Ramos (cell line): ENCODE data around the gene AOC2.
"Not testable (repeated sequence)": the region's sequence is repeated elsewhere in the genome, so short reads cannot be mapped to it uniquely, and the experiment has no call there.

ENCODE experiments used
- in situ Hi-C: fragments of 300-500 bp; cut with MboI; formaldehyde crosslinking; loops from one replicate; pipeline ENCODE4 v1.14.3; 2022; ENCODE audit warnings: low sequenced_read_pairs; ENCODE audit not compliant: unreplicated experiment

Gene AOC2

GRCh38 chr17:42851371-42852240 lies 7.2 kb downstream of the AOC2 start:
- in situ Hi-C loops = not testable (repeated sequence)

- in situ Hi-C loops = no loop called here
Measured at GRCh38 chr17:42852351-42852750, 8.0 kb downstream of the AOC2 start.

DNA sequence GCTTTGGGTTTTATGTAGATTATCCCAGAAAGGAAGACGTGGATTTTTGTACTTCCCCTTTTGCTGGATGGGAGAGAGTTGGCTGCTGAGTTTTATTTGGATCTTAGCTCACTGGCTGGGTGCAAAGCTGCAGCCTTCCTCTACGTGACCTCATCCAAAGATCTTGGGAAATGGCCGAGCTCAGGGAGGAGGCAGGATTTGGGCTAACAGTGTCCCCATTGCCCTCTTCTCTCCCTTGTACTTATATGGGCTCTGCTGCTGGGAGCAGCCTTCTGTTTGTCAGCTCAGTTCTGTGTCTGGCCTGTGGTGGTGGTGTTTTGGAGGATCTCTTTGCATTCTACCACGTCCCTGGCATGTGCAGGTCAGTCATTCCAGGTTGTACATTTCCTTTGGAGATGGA lies 8.6 kb downstream of the AOC2 start:
- in situ Hi-C loops = no loop called here

DNA sequence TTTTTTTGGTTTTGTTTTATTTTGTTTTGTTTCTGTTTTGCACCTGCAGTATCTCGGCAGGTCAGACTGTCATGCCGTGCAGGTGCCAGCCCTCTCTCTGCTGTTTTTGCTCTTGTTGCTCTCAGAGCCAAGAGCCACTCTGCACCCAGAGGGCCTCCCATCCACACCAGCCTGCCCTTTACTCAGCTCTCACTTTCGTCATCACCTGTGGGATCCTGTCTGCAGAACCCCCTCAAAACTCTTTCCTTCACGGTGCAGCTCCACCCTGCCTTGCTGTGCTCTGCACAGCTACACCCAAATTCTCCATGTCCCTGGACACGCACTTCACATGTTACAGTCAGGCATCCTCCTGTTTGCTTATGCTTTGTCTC lies 9.2 kb downstream of the AOC2 start:
- in situ Hi-C loops = no loop called here

DNA sequence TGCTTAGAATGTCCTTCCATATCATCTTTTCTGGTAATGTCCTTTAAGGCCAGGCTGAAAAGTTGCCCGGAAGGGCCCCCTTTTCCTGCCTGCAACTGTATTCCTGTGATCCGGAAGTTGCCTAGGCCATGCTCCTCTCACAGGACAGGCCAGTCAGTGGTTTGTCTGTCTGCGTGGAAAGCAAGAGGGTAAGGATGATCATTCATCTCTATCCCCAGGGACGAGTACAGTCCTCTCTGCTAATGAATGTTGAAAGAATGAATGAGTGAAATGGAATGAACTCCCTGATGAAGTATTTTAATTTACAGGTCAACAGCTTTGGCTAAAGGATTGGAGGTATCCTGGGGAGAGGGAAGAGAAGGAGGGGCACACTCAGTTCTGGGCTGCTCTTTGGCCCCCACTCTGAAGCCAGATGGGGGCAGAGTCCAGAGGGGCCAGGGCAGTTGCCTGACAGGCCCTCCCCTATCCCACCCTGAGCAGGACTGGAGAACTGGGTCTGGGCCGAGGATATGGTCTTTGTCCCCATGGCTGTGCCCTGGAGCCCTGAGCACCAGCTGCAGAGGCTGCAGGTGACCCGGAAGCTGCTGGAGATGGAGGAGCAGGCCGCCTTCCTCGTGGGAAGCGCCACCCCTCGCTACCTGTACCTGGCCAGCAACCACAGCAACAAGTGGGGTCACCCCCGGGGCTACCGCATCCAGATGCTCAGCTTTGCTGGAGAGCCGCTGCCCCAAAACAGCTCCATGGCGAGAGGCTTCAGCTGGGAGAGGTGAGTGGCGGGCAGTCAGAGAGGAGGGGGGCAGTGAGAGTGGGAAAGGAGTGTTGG lies 9.8 kb downstream of the AOC2 start:
- in situ Hi-C loops = no loop called here

DNA sequence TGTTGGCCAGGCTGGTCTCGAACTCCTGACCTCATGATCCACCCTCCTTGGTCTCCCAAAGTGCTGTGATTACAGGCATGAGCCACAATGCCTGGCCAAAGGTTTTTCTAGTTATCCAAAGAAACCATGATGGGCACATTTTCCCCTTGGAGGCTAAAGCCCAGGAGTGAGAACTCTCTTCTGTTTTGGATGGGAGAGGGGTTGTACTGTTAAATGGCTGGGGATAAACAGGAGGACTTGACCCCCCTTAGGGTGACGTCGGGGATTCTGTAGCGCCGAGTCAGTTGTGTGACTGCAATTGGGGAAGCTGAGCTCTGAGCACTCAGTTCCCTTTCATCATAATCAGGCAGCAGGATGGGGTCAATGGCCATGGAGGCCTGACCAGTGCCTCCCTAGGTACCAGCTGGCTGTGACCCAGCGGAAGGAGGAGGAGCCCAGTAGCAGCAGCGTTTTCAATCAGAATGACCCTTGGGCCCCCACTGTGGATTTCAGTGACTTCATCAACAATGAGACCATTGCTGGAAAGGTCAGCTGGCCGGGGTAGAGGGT lies 10.7 kb downstream of the AOC2 start:
- in situ Hi-C loops = no loop called here

GRCh38 chr17:42856093-42856492 lies 11.7 kb downstream of the AOC2 start:
- in situ Hi-C loops = not testable (repeated sequence)

DNA sequence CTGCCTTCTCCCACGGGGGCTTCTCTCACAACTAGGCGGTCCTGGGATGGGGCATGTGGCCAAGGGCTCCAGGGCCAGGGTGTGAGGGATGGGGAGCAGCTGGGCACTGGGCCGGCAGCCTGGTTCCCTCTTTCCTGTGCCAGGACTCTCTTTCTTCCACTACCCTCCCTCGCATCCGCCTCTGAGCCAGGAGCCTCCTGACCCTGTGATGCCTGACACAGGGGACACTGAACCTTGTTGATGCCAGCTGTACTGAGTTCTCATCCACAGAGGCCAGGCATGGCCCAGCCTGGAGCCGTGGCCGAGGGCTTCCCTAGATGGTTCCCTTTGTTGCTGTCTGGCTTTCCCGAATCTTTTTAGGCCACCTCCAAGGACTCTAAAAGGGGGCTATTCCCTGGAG lies 12.1 kb downstream of the AOC2 start:
- in situ Hi-C loops = not testable (repeated sequence)

DNA sequence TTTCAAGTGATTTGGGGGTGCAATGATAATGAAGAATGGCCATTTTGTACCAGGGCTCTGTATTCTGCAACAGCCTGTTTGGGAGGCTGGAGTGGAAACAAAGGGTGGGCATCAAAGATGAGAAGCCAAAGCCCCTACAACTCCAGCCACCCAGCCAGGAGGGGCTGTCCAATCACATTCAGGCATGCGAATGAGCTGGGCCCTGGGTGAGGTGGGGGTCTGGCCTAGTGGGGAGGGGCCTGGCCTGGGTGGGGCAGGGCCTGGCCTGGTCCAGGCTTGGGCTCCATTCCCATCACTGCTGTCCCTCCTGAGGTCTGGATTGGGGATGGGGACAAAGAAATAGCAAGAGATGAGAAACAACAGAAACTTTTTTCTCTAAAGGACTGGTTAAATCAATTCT lies 13.0 kb downstream of the AOC2 start:
- in situ Hi-C loops = no loop called here

- in situ Hi-C loops = no loop called here
Measured at GRCh38 chr17:42865638-42866094, 21.3 kb downstream of the AOC2 start.

- in situ Hi-C loops = no loop called here
Measured at GRCh38 chr17:42866216-42866615, 21.8 kb downstream of the AOC2 start.

DNA sequence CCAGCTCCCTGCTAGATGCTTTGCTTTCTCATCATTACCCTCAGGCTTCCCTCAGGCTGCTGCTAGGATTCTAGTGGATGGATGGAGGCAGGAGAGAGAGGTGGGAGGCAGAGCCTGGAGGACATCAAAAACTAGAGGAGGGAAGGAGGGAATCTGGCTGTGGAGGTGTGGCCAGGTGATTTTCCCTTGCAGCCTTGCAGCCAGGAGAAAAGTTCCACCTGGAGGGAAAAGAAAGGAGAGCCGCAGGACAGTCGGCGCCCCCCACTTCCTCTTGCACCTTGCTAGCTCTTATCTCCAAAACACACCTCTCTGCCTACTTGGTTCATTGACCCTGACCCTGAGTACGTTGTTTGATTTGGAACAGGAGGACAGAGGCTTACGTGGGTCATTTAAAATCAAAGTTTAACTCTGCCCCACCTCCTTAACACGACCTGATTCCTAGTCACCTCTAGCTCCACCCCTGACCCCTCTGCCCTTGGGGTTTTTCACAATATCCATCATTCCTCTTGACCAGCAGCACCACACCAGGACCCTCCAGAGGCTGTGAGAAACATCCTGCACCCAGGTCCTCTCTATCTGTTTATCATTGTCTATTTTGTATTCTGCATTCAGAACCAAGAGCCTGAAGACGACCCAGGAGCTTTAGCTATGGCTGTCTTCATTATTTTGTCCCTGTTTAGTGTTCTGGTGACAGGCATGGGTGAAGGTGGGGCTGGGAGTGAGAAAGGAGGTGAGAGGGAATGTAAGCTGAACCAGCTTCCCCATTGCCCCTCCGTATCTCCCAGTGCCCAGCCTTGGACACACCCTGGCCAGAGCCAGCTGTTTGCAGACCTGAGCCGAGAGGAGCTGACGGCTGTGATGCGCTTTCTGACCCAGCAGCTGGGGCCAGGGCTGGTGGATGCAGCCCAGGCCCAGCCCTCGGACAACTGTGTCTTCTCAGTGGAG lies 22.5 kb downstream of the AOC2 start:
- in situ Hi-C loops = no loop called here

DNA sequence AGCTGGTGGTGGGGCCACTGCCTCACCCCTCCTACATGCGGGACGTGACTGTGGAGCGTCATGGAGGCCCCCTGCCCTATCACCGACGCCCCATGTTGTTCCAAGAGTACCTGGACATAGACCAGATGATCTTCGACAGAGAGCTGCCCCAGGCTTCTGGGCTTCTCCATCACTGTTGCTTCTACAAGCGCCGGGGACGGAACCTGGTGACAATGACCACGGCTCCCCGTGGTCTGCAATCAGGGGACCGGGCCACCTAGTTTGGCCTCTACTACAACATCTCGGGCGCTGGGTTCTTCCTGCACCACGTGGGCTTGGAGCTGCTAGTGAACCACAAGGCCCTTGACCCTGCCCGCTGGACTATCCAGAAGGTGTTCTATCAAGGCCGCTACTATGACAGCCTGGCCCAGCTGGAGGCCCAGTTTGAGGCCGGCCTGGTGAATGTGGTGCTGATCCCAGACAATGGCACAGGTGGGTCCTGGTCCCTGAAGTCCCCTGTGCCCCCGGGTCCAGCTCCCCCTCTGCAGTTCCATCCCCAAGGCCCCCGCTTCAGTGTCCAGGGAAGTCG lies 23.4 kb downstream of the AOC2 start:
- in situ Hi-C loops = not testable (repeated sequence)

- in situ Hi-C loops = no loop called here
Measured at GRCh38 chr17:42868338-42868737, 24.0 kb downstream of the AOC2 start.

- in situ Hi-C loops = no loop called here
Measured at GRCh38 chr17:42871647-42872046, 27.3 kb downstream of the AOC2 start.

- in situ Hi-C loops = no loop called here
Measured at GRCh38 chr17:42872251-42872965, 28.0 kb downstream of the AOC2 start.

GRCh38 chr17:42873315-42873714 lies 28.9 kb downstream of the AOC2 start:
- in situ Hi-C loops = no loop called here

DNA sequence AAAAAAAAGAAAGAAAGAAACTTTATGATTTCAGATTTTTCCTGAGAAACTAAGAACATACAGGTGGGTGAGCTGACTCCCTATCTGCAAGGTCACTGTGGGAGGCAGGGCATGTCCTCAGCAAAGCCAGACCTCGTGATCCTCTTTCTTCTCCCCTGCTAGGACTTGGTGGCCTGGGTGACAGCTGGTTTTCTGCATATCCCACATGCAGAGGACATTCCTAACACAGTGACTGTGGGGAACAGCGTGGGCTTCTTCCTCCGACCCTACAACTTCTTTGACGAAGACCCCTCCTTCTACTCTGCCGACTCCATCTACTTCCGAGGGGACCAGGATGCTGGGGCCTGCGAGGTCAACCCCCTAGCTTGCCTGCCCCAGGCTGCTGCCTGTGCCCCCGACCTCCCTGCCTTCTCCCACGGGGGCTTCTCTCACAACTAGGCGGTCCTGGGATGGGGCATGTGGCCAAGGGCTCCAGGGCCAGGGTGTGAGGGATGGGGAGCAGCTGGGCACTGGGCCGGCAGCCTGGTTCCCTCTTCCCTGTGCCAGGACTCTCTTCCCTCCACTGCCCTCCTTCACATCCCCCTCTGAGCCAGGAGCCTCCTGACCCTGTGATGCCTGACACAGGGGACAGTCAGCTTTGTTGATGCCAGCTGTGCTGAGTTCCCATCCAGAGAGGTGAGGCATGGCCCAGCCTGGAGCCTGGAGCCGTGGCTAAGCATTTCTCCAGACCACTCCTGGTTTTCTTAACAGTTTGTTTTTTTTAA lies 29.7 kb downstream of the AOC2 start:
- in situ Hi-C loops = not testable (repeated sequence)
